DOHH2 (cell line): ENCODE measurements around the gene SIK3.

ENCODE experiments used
- CTCF ChIP-seq: fragments of 200-600 bp; sonication (generic); IDR thresholded peaks from one replicate; pipeline ENCODE4 v1.5.1; 2014; ENCODE audit warnings: antibody characterized with exemption, mild to moderate bottlenecking, low read depth, low read length; ENCODE audit not compliant: poor library complexity, severe bottlenecking
- EZH2phosphoT487 ChIP-seq: fragments of 200-600 bp; sonication (generic); IDR thresholded peaks from 2 replicates; pipeline ENCODE4 v1.6.1; 2017; ENCODE audit warnings: borderline replicate concordance, mild to moderate bottlenecking, antibody characterized with exemption, low read length, moderate library complexity, mixed read lengths

DNA sequence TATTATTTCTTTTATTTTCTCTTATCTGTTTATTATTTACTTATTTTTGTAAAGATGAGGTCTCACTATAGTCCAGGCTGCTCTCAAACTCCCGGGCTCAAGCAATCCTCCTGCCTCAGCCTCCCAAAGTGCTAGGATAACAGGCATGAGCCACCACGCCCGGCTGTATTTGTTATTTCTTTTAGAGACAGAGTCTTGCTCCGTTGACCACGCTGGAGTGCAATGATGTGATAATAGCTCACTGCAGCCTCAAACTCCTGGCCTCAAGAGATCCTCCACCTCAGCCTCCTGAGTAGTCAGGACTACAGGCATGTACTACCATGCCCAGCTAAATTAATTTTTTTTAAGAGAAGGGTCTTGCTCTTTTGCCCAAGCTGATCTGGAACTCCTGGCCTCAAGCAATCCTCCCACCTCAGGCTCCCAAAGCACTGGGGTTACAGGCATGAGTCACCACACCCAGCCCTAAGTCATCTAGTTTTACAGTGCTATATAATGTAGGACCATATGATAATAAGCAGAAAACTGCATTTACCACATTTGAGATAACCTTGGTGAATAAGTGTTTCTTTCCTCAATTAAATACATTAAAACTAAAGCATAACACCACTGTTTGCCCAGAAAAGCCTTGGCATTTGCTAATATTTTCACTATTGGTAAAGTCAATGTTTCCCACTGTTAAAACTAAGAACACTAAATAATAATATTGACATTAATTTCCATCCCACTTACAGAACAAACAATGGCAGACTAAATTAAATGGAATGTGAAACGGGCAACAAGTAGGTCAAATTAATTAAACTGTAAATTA, 127.5 kb downstream of the SIK3 start:
- TF ChIP-seq CTCF (no peak), EZH2phosphoT487 (no peak)
